Fibroblast of skin of left biceps (primary cell): ENCODE data around the gene PRUNE2.

Experiments used
- DNase-seq, 2 experiments: peaks; one replicate each; pipeline ENCODE4 v3.0.0-alpha.2; 2013; ENCODE audit warnings: low read depth in 2 of 2

The PRUNE2 gene

DNA sequence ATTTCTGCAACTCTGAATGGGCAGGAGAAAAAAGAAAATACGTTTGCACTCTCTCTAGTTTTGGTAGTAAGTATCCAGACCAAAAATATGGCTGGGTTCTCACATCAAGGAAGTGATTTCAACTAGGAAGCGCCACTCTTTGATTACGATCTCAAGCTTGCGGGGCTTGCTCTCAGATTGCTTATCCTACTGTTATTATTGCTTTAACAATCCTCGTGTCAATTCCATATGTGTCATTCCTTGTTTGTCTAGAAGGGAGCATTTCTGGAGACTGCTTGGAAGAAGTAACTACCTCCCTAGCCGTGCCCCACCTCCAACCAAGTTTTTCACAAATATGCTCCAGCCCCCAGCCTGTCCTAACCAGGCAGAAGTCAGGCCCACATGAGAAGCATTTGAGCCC lies 3.5 kb downstream of the PRUNE2 start:
- DNase-seq = no peak

DNA sequence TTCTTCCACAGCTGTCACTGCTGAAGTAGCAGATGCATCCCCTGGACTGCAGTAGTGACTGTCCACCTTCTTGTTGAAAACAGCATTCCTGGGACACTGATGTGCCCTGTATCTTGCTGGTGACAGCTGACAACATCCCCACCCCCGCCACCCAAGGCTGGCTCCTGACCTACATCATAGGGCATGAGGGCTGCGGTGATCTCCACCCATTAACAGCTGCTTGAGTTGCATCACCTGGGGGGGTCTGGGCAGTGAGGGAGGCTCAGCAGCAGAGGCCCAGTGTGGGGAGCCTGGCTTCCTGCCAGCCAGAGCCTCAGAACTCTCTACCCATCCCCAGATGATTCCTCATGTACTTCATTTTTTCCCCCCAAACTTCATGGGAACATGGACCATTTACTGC lies 4.1 kb downstream of the PRUNE2 start:
- DNase-seq = no peak

DNA sequence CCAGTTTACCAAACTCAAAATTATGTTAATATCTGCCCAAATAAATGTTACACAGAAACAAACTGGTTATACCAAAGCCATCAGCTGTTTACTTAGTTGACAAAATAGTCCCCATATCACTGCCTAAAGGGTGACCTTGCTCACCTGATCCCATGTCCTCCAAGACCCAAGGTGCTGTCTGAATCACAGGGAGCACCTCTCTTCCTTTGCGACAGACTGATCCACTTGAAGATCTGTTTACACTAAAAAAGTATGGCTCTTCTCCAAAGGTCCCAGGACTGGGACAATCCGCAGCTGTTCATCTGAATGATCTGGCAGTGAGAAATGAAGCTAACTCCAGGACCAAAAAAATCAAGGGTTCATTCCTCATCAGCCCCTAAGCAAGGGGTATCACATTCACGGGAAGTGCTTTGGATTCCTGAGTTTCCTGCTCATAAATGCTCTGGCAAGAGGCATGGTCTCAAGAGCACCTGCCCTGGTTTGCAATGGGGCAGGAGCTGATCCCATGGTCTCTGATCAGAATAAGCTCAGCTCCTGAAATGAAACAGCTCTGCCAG lies 5.0 kb downstream of the PRUNE2 start:
- DNase-seq = no peak

DNA sequence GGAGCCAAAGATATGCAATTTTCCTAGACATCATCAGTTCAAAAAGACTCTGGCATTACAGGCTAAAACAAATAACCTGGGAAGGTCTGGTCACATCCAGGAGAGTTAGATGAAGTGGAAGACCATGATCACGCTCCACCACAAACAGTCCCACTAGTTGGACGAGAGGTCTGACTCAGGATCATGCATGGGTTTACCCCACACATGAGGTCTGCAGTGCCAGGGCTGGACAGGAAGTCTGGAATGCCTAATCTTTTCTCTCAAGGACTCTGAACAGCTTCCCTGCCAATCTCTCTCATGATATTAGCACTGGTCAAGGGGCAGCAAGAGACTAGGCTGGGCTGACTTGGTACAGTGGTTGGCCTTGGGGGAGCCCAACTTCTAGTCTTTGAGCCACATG lies 7.1 kb downstream of the PRUNE2 start:
- no peak for DNase-seq

DNA sequence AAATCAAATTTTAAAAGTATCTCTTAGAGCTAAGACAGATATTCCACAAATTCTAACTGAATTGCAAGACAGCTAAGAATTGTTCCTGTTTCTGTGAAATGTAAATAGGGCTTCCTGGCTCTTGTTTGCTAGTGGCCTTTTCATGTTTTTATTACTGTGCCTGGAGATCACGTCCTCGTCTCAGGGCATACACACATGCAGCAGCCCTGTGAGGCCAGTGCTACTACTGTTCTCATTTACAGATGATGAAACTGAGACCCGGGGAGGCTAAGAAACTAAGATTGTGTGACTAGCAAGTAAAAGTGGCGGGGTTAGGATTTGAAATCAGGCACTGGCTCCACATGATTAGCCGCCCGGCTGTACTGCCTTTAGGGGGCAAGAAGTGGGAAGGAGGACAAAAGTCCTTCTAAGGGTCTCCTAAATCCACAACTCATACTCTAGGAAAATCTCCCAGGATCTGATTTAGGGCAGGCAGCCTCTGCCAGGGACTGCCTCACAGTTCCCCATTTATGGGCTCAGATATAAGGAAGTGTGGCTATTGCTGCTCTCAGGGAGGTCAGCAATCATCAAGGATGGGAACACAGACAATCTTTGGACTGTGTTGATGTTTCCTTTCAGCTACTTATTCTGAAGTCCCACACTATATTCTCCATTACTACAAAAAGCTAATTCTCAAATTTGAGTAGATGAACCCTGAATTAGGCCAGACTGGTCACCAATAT lies 7.9 kb downstream of the PRUNE2 start:
- no peak for DNase-seq

DNA sequence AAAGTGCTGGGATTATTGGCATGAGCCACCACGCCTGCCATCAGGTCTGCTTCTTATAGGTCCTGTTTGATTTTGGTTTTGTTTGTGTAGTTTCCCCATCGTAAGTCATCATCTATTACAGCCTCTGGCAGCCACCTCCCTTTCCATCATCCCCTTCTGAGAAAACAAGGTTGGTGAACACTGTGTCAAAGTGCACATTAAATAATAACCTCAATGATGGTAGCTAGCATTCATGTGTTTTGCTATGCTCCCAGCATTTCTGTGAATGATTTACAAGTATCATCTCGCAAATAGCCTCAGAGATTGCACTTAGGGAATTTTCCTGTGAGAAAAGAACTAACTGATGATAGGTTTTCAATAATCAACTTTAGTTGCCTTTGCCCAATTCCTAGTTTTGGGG lies 9.9 kb downstream of the PRUNE2 start:
- no peak for DNase-seq

DNA sequence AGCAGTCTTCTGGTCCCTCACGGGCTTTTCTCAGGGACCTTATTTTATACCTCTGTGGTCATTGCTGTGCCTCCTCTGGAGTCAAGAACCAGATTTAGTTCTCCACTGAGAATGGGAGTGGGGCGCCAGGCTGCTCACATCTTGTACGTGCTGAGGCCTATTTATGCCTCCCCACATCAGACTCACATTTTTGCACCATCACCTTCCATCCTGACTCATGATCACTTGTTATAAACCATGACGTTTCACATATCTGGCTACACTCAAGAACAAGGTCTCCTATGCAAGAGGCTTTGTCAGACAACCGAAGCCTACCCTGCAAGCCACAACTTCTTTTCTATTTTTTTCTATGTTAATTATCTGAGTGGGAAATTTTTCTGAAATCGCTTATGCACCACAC lies 10.7 kb downstream of the PRUNE2 start:
- DNase-seq = no peak

DNA sequence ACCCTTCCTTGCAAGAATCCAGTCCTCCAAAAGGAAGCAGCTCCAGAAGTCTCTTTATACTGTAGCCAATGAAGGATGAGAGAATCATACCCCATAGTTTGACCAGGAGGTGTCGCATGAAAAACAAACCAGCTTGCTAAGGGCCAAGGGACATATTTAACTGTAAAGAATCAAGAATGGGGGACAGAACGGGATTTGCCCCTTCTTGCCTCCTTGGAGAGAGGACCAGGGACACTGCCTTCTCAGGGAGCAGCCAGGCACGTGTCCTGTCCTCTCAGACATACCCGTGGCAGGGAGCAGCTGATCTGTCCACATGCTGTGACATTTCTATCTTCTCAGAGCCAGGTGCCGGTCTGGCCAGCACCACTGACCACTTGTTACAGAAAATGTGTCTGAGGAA lies 11.7 kb downstream of the PRUNE2 start:
- DNase-seq = no peak

DNA sequence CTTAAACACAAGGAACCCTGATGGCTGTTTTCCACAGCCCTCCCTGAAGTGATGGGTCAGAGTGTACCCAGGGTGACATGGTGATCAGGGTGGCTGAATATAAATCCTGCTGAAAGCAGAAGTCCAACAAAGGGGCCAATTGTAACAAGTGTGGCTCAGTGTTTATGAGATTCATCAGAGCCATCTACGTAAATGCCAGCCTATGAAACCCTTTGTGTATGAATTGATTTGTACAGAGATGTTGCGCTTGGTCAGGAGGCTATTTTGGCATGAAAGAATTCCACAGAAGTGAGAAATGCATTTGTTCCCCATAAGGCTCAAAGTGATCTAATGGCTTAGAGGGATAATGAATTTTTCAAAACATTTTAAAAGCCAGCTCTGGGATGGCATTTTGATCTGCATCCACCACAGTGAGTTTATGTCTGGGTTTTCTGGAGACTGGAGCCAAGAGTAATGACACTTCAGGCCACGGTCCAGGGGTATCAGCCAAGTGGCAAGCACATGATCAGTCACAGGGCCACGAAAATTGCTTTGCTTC lies 12.4 kb downstream of the PRUNE2 start:
- no peak for DNase-seq

DNA sequence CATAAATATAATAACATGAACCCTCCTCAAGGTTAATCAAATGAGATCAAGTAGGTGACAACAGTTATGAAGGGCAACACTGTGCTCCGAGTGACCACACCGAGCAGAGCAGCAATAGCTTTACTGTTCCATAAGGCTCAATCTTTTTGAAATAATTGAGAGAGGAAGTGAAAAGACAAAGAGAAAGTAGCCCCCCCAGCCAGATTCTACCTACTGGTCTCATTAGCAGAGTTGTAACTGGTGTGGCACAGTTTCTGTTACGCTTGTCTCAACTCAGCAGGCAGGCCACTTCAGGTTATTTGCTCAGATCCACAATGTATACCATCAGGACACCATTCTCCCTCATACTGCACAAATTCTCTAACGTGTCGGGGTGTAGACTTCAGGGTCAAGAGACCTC lies 14.0 kb downstream of the PRUNE2 start:
- DNase-seq = no peak

DNA sequence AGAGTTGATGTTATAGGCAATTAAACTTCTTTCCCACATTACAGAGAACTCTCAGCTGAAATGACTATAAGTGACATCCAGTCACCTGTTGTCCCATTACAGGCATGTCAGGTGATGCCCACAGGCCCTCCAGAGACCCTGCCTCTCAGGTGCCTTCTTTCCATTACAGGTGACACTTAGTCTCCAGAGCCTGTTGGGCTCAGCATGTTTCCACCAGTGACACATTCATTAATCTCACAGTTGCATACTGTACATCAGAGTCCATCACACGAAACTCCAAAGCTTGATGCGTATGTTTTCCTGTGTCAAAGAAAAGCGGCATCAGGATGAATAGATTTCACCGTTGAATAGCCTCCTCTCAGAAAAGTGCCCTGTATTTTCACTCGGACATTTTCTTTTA lies 14.6 kb downstream of the PRUNE2 start:
- no peak for DNase-seq

DNA sequence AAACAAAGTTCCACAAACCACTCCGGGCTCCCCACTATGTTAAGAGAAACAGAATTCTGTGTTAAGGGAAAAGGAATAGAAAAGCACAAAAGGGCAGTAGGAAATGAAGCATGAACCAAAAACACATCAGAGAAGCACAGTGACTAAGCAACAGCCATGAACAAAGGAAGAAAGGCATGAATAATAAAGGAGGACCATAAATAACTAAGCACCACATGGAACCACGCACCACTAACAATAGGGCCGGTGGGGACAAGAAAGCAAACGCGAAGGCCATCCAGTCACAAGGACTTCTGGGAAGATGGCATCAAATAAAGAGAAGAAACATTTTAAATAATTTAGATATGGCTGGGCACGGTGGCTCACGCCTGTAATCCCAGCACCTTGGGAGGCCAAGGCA lies 18.0 kb downstream of the PRUNE2 start:
- no peak for DNase-seq

DNA sequence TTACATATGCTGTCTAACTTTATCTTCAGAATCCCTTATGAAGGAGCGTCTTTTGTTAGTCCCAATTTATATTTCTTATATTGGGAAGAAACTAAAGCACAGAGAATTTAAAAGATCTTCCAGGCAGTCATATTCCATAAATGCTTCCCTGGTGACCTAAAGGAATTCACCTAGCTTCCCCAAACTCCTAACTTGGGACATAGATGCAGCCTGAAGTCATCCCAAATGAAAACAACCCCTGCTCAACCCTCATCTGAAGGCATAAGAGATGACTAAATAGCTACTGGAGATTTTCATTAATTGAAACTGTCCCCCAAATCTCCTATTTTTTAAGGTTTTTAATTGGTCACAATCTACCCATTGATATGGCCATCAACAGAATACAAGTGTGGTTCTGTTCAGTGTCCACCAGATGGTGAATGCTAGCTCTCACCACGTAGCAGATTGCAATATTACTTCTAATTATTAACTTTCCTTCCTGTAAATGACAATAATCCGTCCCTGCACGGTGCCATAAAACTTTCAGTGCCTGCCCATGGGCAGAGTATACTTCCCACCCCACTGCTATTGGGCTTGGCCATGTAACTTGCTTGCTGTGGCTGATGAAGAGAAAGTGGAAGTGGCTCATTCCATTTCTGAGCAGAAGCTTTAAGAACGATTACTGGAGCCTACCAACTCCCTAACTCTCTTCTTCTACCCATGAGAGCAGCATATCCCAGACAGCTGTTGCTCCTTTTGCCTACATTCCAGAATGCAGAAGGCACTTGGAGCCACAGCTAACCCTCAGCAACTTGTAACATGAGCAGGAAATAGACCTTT lies 18.7 kb downstream of the PRUNE2 start:
- DNase-seq = no peak

DNA sequence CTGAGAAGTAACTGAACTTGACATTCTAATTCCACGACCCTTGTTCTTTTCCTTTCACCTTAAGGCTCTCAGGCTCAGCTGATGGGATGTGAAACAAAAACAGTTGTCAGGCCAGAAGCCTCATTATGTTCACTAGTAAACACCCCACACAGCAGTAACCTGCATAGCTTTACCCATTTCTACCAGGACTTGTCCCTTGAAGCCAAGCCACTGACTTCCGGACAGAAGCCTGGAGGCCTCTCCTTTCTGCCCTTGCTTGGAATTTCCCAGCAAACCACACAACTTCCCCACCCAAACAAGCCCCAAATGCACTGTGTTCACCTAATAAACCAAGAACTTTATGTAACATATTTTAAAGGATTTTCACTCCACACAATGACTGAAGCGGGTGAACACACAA lies 19.6 kb downstream of the PRUNE2 start:
- no peak for DNase-seq

DNA sequence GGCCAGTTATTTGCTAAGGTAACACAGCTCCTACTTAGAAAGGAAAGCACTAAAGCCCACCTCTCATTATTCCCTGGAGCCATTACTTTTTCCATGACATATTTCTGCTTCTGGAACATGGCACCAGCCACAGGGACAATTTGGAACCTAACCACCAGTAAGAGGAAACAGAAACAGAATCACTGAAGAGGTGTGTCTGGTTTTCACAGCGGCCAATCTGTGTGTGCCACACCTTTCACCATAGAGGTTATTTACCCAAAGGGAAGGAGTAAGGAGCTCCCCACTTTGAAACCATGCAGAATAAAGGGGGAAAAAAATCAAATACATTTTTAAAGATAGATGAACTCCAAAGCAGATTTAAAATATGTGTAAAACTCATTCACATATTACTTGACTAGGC lies 21.1 kb downstream of the PRUNE2 start:
- no peak for DNase-seq

DNA sequence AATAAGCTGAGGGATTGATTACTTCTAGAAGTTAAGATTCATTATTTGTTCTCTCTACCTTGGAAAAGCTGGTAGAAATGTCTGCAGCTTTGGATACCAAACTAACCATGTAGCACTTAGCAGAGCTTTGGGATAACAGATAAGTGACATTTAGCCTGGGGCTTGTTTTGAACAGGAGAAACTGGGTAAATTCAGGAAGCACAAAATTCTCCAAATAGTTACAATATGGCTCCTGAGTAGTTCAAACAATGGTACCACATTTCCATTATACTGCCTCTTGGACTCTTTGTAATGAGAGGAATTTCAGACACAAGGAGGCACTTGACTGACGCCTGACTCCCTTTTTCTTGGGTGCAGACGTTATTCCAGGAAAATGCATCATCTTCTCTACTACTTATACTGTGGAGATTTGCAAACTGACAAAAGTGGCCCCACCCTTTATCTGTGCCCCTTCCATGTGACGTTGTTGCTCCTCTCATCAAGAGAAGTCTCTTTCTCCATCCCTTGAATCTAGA lies 22.5 kb downstream of the PRUNE2 start:
- DNase-seq = no peak

DNA sequence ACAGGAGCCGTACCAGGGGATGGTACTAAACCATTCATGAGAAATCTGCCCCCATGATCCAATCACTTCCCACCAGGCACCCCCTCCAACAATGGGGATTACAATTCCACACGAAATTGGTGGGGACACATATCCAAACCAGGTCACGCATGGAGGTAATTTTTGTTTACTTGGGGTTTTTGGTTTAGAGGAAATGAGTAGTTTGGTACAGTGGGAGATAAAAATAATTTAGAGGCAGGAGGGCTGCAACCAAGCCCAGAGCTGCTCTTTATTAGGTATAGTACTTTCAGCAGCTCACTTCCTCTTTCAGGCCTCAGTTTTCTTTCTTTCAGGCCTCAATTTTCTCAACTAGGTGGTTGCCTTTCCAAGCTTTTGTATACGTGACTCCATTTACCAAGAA lies 23.2 kb downstream of the PRUNE2 start:
- no peak for DNase-seq

DNA sequence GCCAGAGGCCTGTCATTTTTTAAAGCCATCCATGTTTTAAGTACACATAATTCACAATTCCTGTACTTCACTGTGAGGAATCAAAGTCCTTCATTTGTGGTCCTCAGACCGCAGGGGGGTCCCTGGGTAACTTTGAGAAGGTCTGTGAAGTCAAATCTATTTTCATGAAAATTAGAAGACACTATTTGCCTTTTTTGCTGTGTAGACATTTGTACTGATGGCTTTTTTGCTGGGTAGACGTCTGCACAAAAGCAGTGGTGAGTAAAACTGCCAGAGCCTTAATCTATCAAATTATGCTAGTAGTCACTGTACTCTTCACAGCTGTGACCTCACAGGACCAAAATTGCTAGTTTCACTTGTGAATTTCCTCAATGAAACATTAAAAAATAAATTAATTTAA lies 25.7 kb downstream of the PRUNE2 start:
- no peak for DNase-seq

DNA sequence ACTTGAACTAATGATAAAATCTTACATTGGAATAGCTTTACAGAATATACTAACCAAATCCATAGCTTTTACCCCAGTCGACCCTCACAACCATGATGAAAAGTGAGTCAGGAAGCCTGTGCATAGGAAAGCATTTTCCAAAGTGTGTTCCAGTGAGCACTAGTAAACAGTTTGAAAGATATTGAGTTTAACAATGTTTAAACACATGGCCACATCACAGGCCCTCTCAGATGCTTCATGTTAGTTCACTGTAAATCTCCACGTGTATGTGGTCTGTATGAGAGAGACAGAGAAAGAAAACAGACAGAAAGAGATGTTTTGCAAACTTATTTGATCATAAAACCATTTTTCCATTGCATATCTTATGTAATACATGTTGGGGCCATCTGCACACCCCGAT lies 27.0 kb downstream of the PRUNE2 start:
- DNase-seq = no peak

DNA sequence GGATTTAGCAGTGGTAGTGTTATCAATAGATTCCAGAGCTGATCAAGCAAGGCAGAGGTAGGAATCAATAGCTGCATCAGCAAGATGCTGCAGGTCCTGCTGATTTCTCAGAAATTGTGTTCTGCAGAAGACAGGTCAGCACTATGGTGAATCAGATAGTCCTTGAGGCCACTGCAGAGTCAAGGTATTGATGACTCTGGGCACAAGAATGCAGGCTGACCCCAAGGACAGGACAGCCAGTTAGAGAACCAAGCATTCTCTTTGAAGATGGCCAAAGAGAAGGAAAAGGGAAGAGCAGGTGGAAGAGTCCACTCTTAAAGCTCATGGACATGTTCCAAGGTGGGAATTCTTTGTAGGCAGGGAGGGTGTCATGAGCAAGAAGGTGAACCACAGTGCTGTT lies 28.0 kb downstream of the PRUNE2 start:
- DNase-seq = no peak

DNA sequence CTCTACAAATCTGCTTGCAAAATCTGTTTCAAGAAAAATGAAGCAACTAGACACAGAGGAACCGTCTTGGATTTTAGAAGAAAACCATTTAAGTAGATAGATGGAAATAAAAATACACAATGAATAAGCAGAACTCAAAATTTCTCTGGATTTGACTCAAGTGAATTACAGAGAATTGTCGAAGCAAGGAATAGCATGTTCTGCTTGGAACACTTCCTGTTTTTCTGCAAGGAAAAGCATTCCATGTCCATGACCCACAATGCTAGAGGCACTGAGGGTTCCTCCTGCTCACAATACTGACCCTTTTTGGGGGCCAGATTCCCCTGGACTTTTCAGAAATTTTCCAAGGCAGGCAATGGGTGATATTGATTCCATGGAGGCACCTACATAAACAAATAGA lies 29.8 kb downstream of the PRUNE2 start:
- DNase-seq = no peak

DNA sequence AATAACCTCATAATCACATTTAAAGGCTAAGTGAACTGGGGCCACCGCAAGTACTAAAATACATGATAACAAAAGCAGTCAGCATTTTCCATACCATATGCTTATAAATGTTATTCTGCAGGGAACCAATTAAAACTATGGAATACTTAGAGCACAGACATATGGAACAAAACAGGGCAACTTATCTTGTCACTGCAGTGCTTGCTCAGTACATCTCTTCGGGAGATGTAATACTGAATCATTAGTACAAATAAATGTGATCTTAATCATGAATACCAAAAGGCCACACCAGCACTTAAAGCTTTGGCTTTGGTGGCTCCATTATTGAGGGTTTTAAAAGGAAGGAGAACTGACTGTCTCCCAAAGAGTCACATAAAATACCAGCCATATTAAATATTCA lies 32.1 kb downstream of the PRUNE2 start:
- DNase-seq = no peak
